HCT116 (cell line): ENCODE measurements around the gene DMPK. TPM values are rescaled to one million over a fixed set of nuclear protein-coding genes. Genes with fewer than 3 reads are reported as not detected.

ENCODE experiments used
- ATAC-seq: fragments of 200-7000 bp; cut with Tn5 transposase; 2 replicates; pipeline ENCODE4 v1.9.1; 2020; ENCODE audit warnings: mild to moderate bottlenecking, moderate library complexity
- BruUV-seq: library from RNA; stranded (reverse); fragments of 400-500 nt; replicated peaks from 2 replicates; lab custom pipeline; 2021; lab: Mats Ljungman, UMichigan
- CTCF ChIA-PET: fragments of 300-600 bp; sonication (Branson Sonifier 250); formaldehyde crosslinking; loops from one replicate; lab custom pipeline; 2021; ENCODE audit warnings: antibody characterized with exemption; lab: Charles Lee
- POLR2A ChIA-PET: fragments of 300-600, 350-600 bp; sonication (Branson Sonifier 250); formaldehyde crosslinking; loops from one replicate; lab custom pipeline; 2021; ENCODE audit warnings: antibody characterized with exemption; lab: Charles Lee
- RAD21 ChIA-PET, 2 experiments: fragments of 300-600 bp; sonication (Branson Sonifier 250); formaldehyde crosslinking; loops; one replicate each; lab custom pipeline; 2023; ENCODE audit warnings: low total read pairs in 2 of 2; ENCODE audit not compliant: uncharacterized antibody in 2 of 2, unreplicated experiment in 2 of 2, low non-redundant PET in 1 of 2; lab: Charles Lee
- DNase-seq: peaks from one replicate; pipeline ENCODE4 v3.0.0-alpha.2; 2010; ENCODE audit warnings: low read depth, low spot score
- H2AFZ ChIP-seq: fragments of 200-600 bp; shearing (Covaris generic), sonication (generic); 2 replicates; pipeline ENCODE4 v1.6.1; 2017; ENCODE audit warnings: low read depth, mixed run types, mixed read lengths, antibody characterized with exemption, low read length; ENCODE audit not compliant: poor library complexity, severe bottlenecking
- H3K27ac ChIP-seq: 2 replicates; pipeline ENCODE4 v1.5.1; 2012; ENCODE audit warnings: low read depth, low read length
- H3K27me3 ChIP-seq: fragments of 200-600 bp; sonication (generic); 2 replicates; pipeline ENCODE4 v1.6.1; 2016; ENCODE audit warnings: mixed run types, low read length, mixed read lengths; ENCODE audit not compliant: insufficient read depth
- H3K36me3 ChIP-seq, 2 experiments: fragments of 200-500 bp in 1 of 2; fragments of 200-600 bp in 1 of 2; sonication (Bioruptor generic) in 1 of 2; sonication (generic) in 1 of 2; 2 replicates each; pipeline versions ENCODE4 v1.5.1 to v1.6.1; 2014 to 2016; ENCODE audit warnings: low read length in 2 of 2, inconsistent platforms in 1 of 2, mixed read lengths in 1 of 2, mixed run types in 1 of 2; ENCODE audit not compliant: insufficient read depth in 2 of 2, control insufficient read depth in 1 of 2
- H3K4me1 ChIP-seq, 2 experiments: fragments of 200-600 bp in 1 of 2; sonication (generic) in 1 of 2; 2 replicates each; pipeline versions ENCODE4 v1.5.1 to v1.6.1; 2012 to 2017; ENCODE audit warnings: low read length in 2 of 2, inconsistent platforms in 1 of 2, mild to moderate bottlenecking in 1 of 2, mixed read lengths in 1 of 2, mixed run types in 1 of 2, moderate library complexity in 1 of 2; ENCODE audit not compliant: insufficient read depth in 2 of 2, control insufficient read depth in 1 of 2
- H3K4me2 ChIP-seq: fragments of 200-600 bp; sonication (generic); 2 replicates; pipeline ENCODE4 v1.6.1; 2017; ENCODE audit warnings: mixed run types, low read length, mixed read lengths
- H3K4me3 ChIP-seq, 2 experiments: fragments of 200-600 bp in 1 of 2; sonication (generic) in 1 of 2; replicated peaks in 1 of 2; 2 replicates each; pipeline ENCODE4 v1.5.1; 2011 to 2016; ENCODE audit warnings: low read length in 2 of 2, control low read depth in 1 of 2, low read depth in 1 of 2, mild to moderate bottlenecking in 1 of 2, mixed read lengths in 1 of 2, mixed run types in 1 of 2
- H3K79me2 ChIP-seq: fragments of 200-600 bp; sonication (generic); 2 replicates; pipeline ENCODE4 v1.6.1; 2017; ENCODE audit warnings: mild to moderate bottlenecking, mixed run types, low read length, moderate library complexity, mixed read lengths; ENCODE audit not compliant: insufficient read depth
- H3K9ac ChIP-seq: fragments of 200-600 bp; sonication (generic); 2 replicates; pipeline ENCODE4 v1.6.1; 2016; ENCODE audit warnings: low read length, mixed read lengths
- H3K9me2 ChIP-seq: fragments of 200-600 bp; sonication (generic), shearing (Covaris generic); 2 replicates; pipeline ENCODE4 v1.6.1; 2017; ENCODE audit warnings: mixed run types, mild to moderate bottlenecking, moderate library complexity; ENCODE audit not compliant: insufficient read depth
- H3K9me3 ChIP-seq, 2 experiments: fragments of 200-500 bp in 1 of 2; fragments of 200-600 bp in 1 of 2; sonication (Bioruptor generic) in 1 of 2; sonication (generic) in 1 of 2; 2 replicates each; pipeline ENCODE4 v1.6.1; 2014 to 2017; ENCODE audit warnings: low read length in 2 of 2, mixed read lengths in 2 of 2, inconsistent platforms in 1 of 2, low read depth in 1 of 2, mild to moderate bottlenecking in 1 of 2, mixed run types in 1 of 2, moderate library complexity in 1 of 2; ENCODE audit not compliant: control insufficient read depth in 1 of 2, insufficient read depth in 1 of 2
- H4K20me1 ChIP-seq: fragments of 200-600 bp; sonication (generic), shearing (Covaris generic); 2 replicates; pipeline ENCODE4 v1.6.1; 2017; ENCODE audit warnings: mixed run types, mild to moderate bottlenecking, moderate library complexity; ENCODE audit not compliant: insufficient read depth
- CEBPB ChIP-seq: IDR thresholded peaks from 2 replicates; pipeline ENCODE4 v1.6.1; 2012; ENCODE audit warnings: low read depth
- ELF1 ChIP-seq: IDR thresholded peaks from 2 replicates; pipeline ENCODE4 v1.6.1; 2012; ENCODE audit warnings: low read depth, borderline replicate concordance
- EZH2 ChIP-seq: fragments of 200-600 bp; sonication (generic); IDR thresholded peaks from 2 replicates; pipeline ENCODE4 v1.6.1; 2017; ENCODE audit warnings: antibody characterized with exemption, mixed run types
- EZH2phosphoT487 ChIP-seq: fragments of 200-600 bp; IDR thresholded peaks from 2 replicates; pipeline ENCODE4 v1.6.1; 2018; ENCODE audit warnings: antibody characterized with exemption, borderline replicate concordance
- FOSL1 ChIP-seq: IDR thresholded peaks from 2 replicates; pipeline ENCODE4 v1.6.1; 2012; ENCODE audit warnings: low read depth
- POLR2AphosphoS5 ChIP-seq: IDR thresholded peaks from 2 replicates; pipeline ENCODE4 v1.6.1; 2011; ENCODE audit warnings: mild to moderate bottlenecking, low read depth, low read length, moderate library complexity
- RAD21 ChIP-seq: IDR thresholded peaks from 2 replicates; pipeline ENCODE4 v1.6.1; 2012; ENCODE audit warnings: low read depth, mild to moderate bottlenecking
- REST ChIP-seq: IDR thresholded peaks from 2 replicates; pipeline ENCODE4 v1.6.1; 2012; ENCODE audit warnings: low read depth
- SRF ChIP-seq: IDR thresholded peaks from 2 replicates; pipeline ENCODE4 v1.6.1; 2012; ENCODE audit warnings: low read depth
- TCF7L2 ChIP-seq: IDR thresholded peaks from 2 replicates; pipeline ENCODE4 v1.7.0; 2011; ENCODE audit warnings: borderline replicate concordance, inconsistent platforms; ENCODE audit not compliant: insufficient read depth, insufficient read length; ENCODE audit errors: extremely low read depth
- ZNF274 ChIP-seq: fragments of 200-500 bp; sonication (Bioruptor generic); IDR thresholded peaks from 2 replicates; pipeline ENCODE4 v1.6.1; 2014; ENCODE audit warnings: mild to moderate bottlenecking, low read depth, low read length, inconsistent platforms
- intact Hi-C: fragments of 100-400 bp; cut with micrococcal nuclease; formaldehyde crosslinking; loops from 2 replicates; pipeline ENCODE4 v1.10.0; 2022
- total RNA-seq: library from RNA; stranded (reverse); gene quantifications from one replicate; pipeline ENCODE4 v1.2.1, GENCODE V29; 2021; ENCODE audit not compliant: unreplicated experiment
- TF ChIP-seq, protein P1 (sequence below): IDR thresholded peaks from 2 replicates; pipeline ENCODE4 v1.6.1; 2012

The DMPK gene
- total RNA-seq, 1 experiment from 2014 or later: 52.5 TPM

DNA sequence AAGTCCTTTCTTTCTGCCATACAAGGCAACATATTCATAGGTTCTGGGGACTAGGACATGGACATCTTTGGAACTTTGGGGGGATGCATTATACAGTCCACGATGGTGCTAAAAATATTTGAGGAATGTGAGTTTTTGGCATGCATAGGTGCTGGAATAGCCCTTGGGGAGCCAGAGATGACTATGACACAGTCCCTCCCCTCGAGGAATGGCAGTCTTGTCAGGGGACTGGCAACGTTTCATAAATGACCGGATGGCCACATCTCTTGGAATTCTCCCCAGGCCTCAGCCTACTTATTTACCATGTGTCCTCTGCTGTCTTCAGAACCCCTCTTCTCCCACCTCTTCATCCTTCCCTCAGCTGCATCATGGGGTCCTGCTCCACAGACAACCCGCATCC, 35.4 kb downstream of the DMPK start:
- Histone ChIP-seq H3K4me2 (no peak overlapping the region), H3K9ac (no peak overlapping the region), H2AFZ (no peak overlapping the region), H3K9me2 (no peaks in the 10 kb centered on the region), H3K27me3 (no peaks in the 10 kb centered on the region), H3K4me3 (no peak overlapping the region), H4K20me1 (no peaks in the 10 kb centered on the region), H3K4me1 (no peaks in the 10 kb centered on the region), H3K9me3 (no peaks in the 10 kb centered on the region), H3K79me2 (no peaks in the 10 kb centered on the region), H3K27ac (no peak overlapping the region), H3K36me3 (no peaks in the 10 kb centered on the region)
- TF ChIP-seq TCF7L2 (no peak), EZH2phosphoT487 (no peak), FOSL1 (no peak), EZH2 (no peak), SRF (no peak), RAD21 (no peak), ZNF274 (no peak), POLR2AphosphoS5 (no peak)
- TF ChIP-seq, protein P1, sequence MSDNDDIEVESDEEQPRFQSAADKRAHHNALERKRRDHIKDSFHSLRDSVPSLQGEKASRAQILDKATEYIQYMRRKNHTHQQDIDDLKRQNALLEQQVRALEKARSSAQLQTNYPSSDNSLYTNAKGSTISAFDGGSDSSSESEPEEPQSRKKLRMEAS: no peak
- no TSS peak for BruUV-seq
- CTCF ChIA-PET: no interaction called here
- RAD21 ChIA-PET: no interaction called here
- DNase-seq (no peak), ATAC-seq (no peak)
- intact Hi-C loops: no loop called here
- POLR2A ChIA-PET: no interaction called here

DNA sequence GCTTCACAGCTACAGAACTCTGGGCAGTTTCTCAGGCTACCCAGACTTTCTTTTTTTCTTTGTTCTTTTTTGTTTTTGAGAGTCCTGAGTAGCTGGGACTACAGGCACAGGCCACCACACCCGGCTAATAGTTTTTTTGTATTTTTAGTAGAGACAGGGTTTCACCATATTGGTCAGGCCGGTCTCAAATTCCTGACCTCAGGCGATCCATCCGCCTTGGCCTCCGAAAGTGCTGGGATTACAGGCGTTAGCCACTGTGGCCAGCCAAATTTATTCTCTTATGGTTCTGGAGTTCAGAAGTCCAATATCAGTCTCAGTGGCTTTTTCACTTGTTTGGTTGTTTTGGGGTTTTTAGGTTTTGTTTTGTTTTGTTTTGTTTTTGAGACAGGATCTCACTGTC, 36.7 kb downstream of the DMPK start:
- ChIA-PET CTCF (no interaction called here), RAD21 (no interaction called here)
- TF ChIP-seq ELF1: no peak
- no peak for TF ChIP-seq REST
- TF ChIP-seq CEBPB: no peak
- no peak for TF ChIP-seq SRF
- TF ChIP-seq, all 23 proteins: peak for 0
- Histone ChIP-seq H3K27me3 (no peaks in the 10 kb centered on the region), H3K4me1 (no peaks in the 10 kb centered on the region), H3K4me3 (no peak overlapping the region), H3K9me2 (no peaks in the 10 kb centered on the region), H3K36me3 (no peaks in the 10 kb centered on the region), H2AFZ (no peak overlapping the region), H3K27ac (no peak overlapping the region), H3K9me3 (no peaks in the 10 kb centered on the region), H3K79me2 (no peaks in the 10 kb centered on the region), H4K20me1 (no peaks in the 10 kb centered on the region), H3K4me2 (no peak overlapping the region), H3K9ac (no peak overlapping the region)
- intact Hi-C loops: no loop called here
- DNase-seq: no peak
- ATAC-seq: no peak
- POLR2A ChIA-PET: no interaction called here
- no TSS peak for BruUV-seq
